IMR-90 (cell line): ENCODE data around the gene BRWD1. TPM values are rescaled to one million over a fixed set of nuclear protein-coding genes. Genes with fewer than 3 reads are reported as not detected.

Source experiments
- ATAC-seq: fragments of 200-7000 bp; cut with Tn5 transposase; 2 replicates; pipeline ENCODE4 v1.9.1; 2020; ENCODE audit warnings: low read depth, mild to moderate bottlenecking, moderate library complexity
- BruUV-seq: library from RNA; stranded (reverse); fragments of 400-500 nt; replicated peaks from 2 replicates; lab custom pipeline; 2021; lab: Mats Ljungman, UMichigan
- CTCF ChIA-PET: fragments of 300-600 bp; formaldehyde crosslinking; extraction: SDS; loops from one replicate; lab custom pipeline; 2021; ENCODE audit warnings: antibody characterized with exemption; lab: Yijun Ruan, JAX
- POLR2A ChIA-PET: fragments of 300-600 bp; sonication (Branson Sonifier 250); formaldehyde crosslinking; loops from one replicate; lab custom pipeline; 2022; ENCODE audit warnings: antibody characterized with exemption; ENCODE audit not compliant: unreplicated experiment; lab: Charles Lee
- DNase-seq: peaks from one replicate; pipeline ENCODE4 v3.0.0; 2013
- H2AFZ ChIP-seq: replicated peaks from 2 replicates; pipeline ENCODE3; 2013; ENCODE audit warnings: low read length, mild to moderate bottlenecking; ENCODE audit not compliant: poor library complexity
- H2AK5ac ChIP-seq: 2 replicates; pipeline ENCODE4 v1.6.1; 2013; ENCODE audit warnings: low read depth, low read length, inconsistent platforms
- H2AK9ac ChIP-seq: replicated peaks from 2 replicates; pipeline ENCODE3; 2013; ENCODE audit warnings: mild to moderate bottlenecking, low read depth, low read length, moderate library complexity; ENCODE audit not compliant: poor library complexity
- H2BK120ac ChIP-seq: 2 replicates; pipeline ENCODE4 v1.6.1; 2013; ENCODE audit warnings: low read depth, low read length, inconsistent platforms
- H2BK15ac ChIP-seq: 3 replicates; pipeline ENCODE4 v1.6.1; 2013; ENCODE audit warnings: low read depth, low read length, inconsistent platforms
- H2BK20ac ChIP-seq: 2 replicates; pipeline ENCODE4 v1.6.1; 2013; ENCODE audit warnings: low read depth, mild to moderate bottlenecking, inconsistent platforms, low read length, moderate library complexity
- H2BK5ac ChIP-seq: 2 replicates; pipeline ENCODE4 v1.6.1; 2013; ENCODE audit warnings: mild to moderate bottlenecking, low read depth, low read length, inconsistent platforms; ENCODE audit not compliant: poor library complexity, severe bottlenecking
- H3K14ac ChIP-seq: replicated peaks from 2 replicates; pipeline ENCODE4 v1.6.1; 2013; ENCODE audit warnings: low read depth, low read length, inconsistent platforms
- H3K18ac ChIP-seq: 2 replicates; pipeline ENCODE4 v1.6.1; 2013; ENCODE audit warnings: low read depth, low read length, control low read depth
- H3K23ac ChIP-seq: 2 replicates; pipeline ENCODE4 v1.6.1; 2013; ENCODE audit warnings: low read depth, low read length, inconsistent platforms
- H3K27ac ChIP-seq: 2 replicates; pipeline ENCODE4 v1.5.1; 2013; ENCODE audit warnings: mild to moderate bottlenecking, control low read depth, low read length; ENCODE audit not compliant: insufficient read depth
- H3K27me3 ChIP-seq: 2 replicates; pipeline ENCODE4 v1.6.1; 2013; ENCODE audit warnings: low read length; ENCODE audit not compliant: control insufficient read depth, insufficient read depth
- H3K36me3 ChIP-seq: 2 replicates; pipeline ENCODE4 v1.6.1; 2013; ENCODE audit warnings: low read length, mixed read lengths; ENCODE audit not compliant: control insufficient read depth, insufficient read depth
- H3K4ac ChIP-seq: 2 replicates; pipeline ENCODE4 v1.6.1; 2013; ENCODE audit warnings: low read depth, low read length, inconsistent platforms
- H3K4me1 ChIP-seq: 2 replicates; pipeline ENCODE4 v1.6.1; 2013; ENCODE audit warnings: low read length, mixed read lengths; ENCODE audit not compliant: control insufficient read depth, insufficient read depth
- H3K4me2 ChIP-seq: 2 replicates; pipeline ENCODE4 v1.6.1; 2013; ENCODE audit warnings: low read depth, mild to moderate bottlenecking, control low read depth, low read length, moderate library complexity
- H3K4me3 ChIP-seq: 2 replicates; pipeline ENCODE4 v1.5.1; 2013; ENCODE audit warnings: low read depth, mild to moderate bottlenecking, control low read depth, low read length, moderate library complexity; ENCODE audit not compliant: insufficient read depth
- H3K56ac ChIP-seq: 2 replicates; pipeline ENCODE4 v1.6.1; 2013; ENCODE audit warnings: low read length, inconsistent platforms; ENCODE audit not compliant: insufficient read depth; ENCODE audit errors: extremely low read depth
- H3K79me1 ChIP-seq, 2 experiments: 2 replicates each; pipeline ENCODE4 v1.6.1; 2013; ENCODE audit warnings: low read length in 2 of 2, inconsistent platforms in 1 of 2, low read depth in 1 of 2
- H3K9ac ChIP-seq: 2 replicates; pipeline ENCODE4 v1.6.1; 2013; ENCODE audit warnings: low read depth, low read length, control low read depth
- H3K9me1 ChIP-seq: 2 replicates; pipeline ENCODE4 v1.6.1; 2013; ENCODE audit warnings: low read length, inconsistent platforms; ENCODE audit not compliant: insufficient read depth
- H3K9me3 ChIP-seq: 2 replicates; pipeline ENCODE4 v1.6.1; 2013; ENCODE audit warnings: low read length; ENCODE audit not compliant: control insufficient read depth, insufficient read depth
- H4K20me1 ChIP-seq: 2 replicates; pipeline ENCODE4 v1.6.1; 2013; ENCODE audit warnings: low read length, inconsistent platforms; ENCODE audit not compliant: insufficient read depth
- H4K5ac ChIP-seq: 2 replicates; pipeline ENCODE4 v1.6.1; 2013; ENCODE audit warnings: mild to moderate bottlenecking, low read depth, low read length, control low read depth
- H4K8ac ChIP-seq, 2 experiments: 2 replicates each; pipeline ENCODE4 v1.6.1; 2013; ENCODE audit warnings: low read depth in 2 of 2, low read length in 2 of 2, control low read depth in 1 of 2, inconsistent platforms in 1 of 2
- H4K91ac ChIP-seq: 2 replicates; pipeline ENCODE4 v1.6.1; 2013; ENCODE audit warnings: low read depth, low read length, inconsistent platforms; ENCODE audit not compliant: insufficient read depth
- BHLHE40 ChIP-seq: fragments of 150-350 bp; IDR thresholded peaks from 2 replicates; pipeline ENCODE4 v1.6.1; 2016; ENCODE audit warnings: mild to moderate bottlenecking, low read depth, low read length
- CEBPB ChIP-seq: IDR thresholded peaks from 2 replicates; pipeline ENCODE4 v1.6.1; 2012; ENCODE audit warnings: low read depth, low read length, improper control_type of control experiment
- CHD1 ChIP-seq: IDR thresholded peaks from 2 replicates; pipeline ENCODE4 v1.6.1; 2012; ENCODE audit warnings: low read depth, low read length, improper control_type of control experiment
- FOS ChIP-seq: fragments of 150-350 bp; IDR thresholded peaks from 2 replicates; pipeline ENCODE4 v1.6.1; 2016; ENCODE audit warnings: low read depth, low read length
- MAFK ChIP-seq: IDR thresholded peaks from 2 replicates; pipeline ENCODE4 v1.6.1; 2012; ENCODE audit warnings: low read depth, low read length, improper control_type of control experiment
- MAZ ChIP-seq: IDR thresholded peaks from 2 replicates; pipeline ENCODE4 v1.6.1; 2012; ENCODE audit warnings: low read depth, mild to moderate bottlenecking, low read length, improper control_type of control experiment, moderate library complexity, borderline replicate concordance
- MXI1 ChIP-seq: IDR thresholded peaks from 2 replicates; pipeline ENCODE4 v1.6.1; 2012; ENCODE audit warnings: low read depth, mild to moderate bottlenecking, low read length, moderate library complexity, borderline replicate concordance
- NFE2L2 ChIP-seq: fragments of 150-350 bp; IDR thresholded peaks from 2 replicates; pipeline ENCODE4 v1.6.1; 2016; ENCODE audit warnings: low read depth, mild to moderate bottlenecking, low read length
- POLR2A ChIP-seq: IDR thresholded peaks from 2 replicates; pipeline ENCODE4 v1.6.1; 2012; ENCODE audit warnings: mild to moderate bottlenecking, low read depth, low read length
- RAD21 ChIP-seq: IDR thresholded peaks from 2 replicates; pipeline ENCODE4 v1.6.1; 2012; ENCODE audit warnings: low read length, improper control_type of control experiment
- RCOR1 ChIP-seq: IDR thresholded peaks from 2 replicates; pipeline ENCODE4 v1.6.1; 2012; ENCODE audit warnings: mild to moderate bottlenecking, low read length, improper control_type of control experiment; ENCODE audit not compliant: insufficient replicate concordance
- RFX5 ChIP-seq: IDR thresholded peaks from 2 replicates; pipeline ENCODE4 v1.8.0; 2012; ENCODE audit warnings: low read depth, mild to moderate bottlenecking, low read length, moderate library complexity
- SMC3 ChIP-seq: fragments of 150-350 bp; IDR thresholded peaks from 2 replicates; pipeline ENCODE4 v1.6.1; 2016; ENCODE audit warnings: low read depth, mild to moderate bottlenecking, antibody characterized with exemption, low read length, moderate library complexity
- USF2 ChIP-seq: fragments of 150-350 bp; IDR thresholded peaks from 2 replicates; pipeline ENCODE4 v1.6.1; 2017; ENCODE audit warnings: mild to moderate bottlenecking, antibody characterized with exemption, low read length, low read depth
- WGBS, 2 experiments: methylation state at CpG; one replicate each; pipeline versions ENCODE4 v1.1.5 to v1.1.7; 2013; ENCODE audit warnings: missing lambda C conversion rate in 2 of 2; ENCODE audit not compliant: insufficient read length in 1 of 2; ENCODE audit errors: extremely low coverage in 2 of 2; 5-methylcytosine and 5-hydroxymethylcytosine counted together
- dilution Hi-C: fragments of 300-500 bp; cut with HindIII; formaldehyde crosslinking; loops from one replicate; pipeline ENCODE4 v1.14.3; 2018; ENCODE audit warnings: low sequenced_read_pairs; ENCODE audit not compliant: unreplicated experiment
- in situ Hi-C: fragments of 300-500 bp; cut with MboI; formaldehyde crosslinking; loops from 3 replicates; pipeline ENCODE4 v1.14.3; 2019; ENCODE audit warnings: low sequenced_read_pairs, inconsistent platforms, mixed read lengths
- intact Hi-C: fragments of 100-400 bp; cut with micrococcal nuclease; formaldehyde crosslinking; loops from 2 replicates; pipeline ENCODE4 v1.10.0; 2022
- polyA plus RNA-seq, 3 experiments: library from polyadenylated mRNA; depleted of rRNA; stranded (reverse); fragments of >200 nt; gene quantifications; 2 replicates each; pipeline ENCODE4 v1.2.3, GENCODE V29; 2012; ENCODE audit warnings: low replicate concordance in 1 of 3
- total RNA-seq: library from RNA; depleted of rRNA; stranded (reverse); fragments of >200 nt; gene quantifications from 2 replicates; pipeline ENCODE4 v1.2.3, GENCODE V29; 2012
- TF ChIP-seq, protein P1 (sequence below): fragments of 150-350 bp; IDR thresholded peaks from 2 replicates; pipeline ENCODE4 v1.6.1; 2016; ENCODE audit warnings: low read depth, mild to moderate bottlenecking, low read length, moderate library complexity, borderline replicate concordance
- TF ChIP-seq, protein P2 (sequence below): conservative IDR thresholded peaks from 2 replicates; pipeline ENCODE4 v1.5.1; 2012; ENCODE audit warnings: mild to moderate bottlenecking, low read depth, low read length, improper control_type of control experiment

The BRWD1 gene
- total and polyA plus RNA-seq, 2 of the 4 experiments (the other 2 are of a cell fraction) = 6.7 to 28.7 TPM

- Histone ChIP-seq H3K36me3 (no peaks in the 10 kb centered on the region), H2AK5ac (peak overlapping the region; percentile 52; the same call in 1 of the 2 replicates), H2BK15ac (no peak overlapping the region), H3K9me1 (no peaks in the 10 kb centered on the region; the same call in 1 of the 2 replicates), H4K8ac (no peak overlapping the region), H3K18ac (no peak overlapping the region), H3K27me3 (no peaks in the 10 kb centered on the region), H3K4ac (no peak overlapping the region), H3K4me3 (no peak overlapping the region), H2AK9ac (no peak overlapping the region), H3K14ac (no peak overlapping the region), H3K23ac (no peak overlapping the region), H3K4me1 (peaks cover 5% of the 10 kb centered on the region; the same call in 1 of the 2 replicates), H3K9ac (no peak overlapping the region), H3K79me1 (no peaks in the 10 kb centered on the region), H2AFZ (no peak overlapping the region), H4K91ac (no peak overlapping the region), H3K9me3 (peaks cover 7% of the 10 kb centered on the region), H3K4me2 (no peak overlapping the region), H3K56ac (no peak overlapping the region), H4K20me1 (no peaks in the 10 kb centered on the region), H4K5ac (no peak overlapping the region), H3K27ac (no peak overlapping the region), H2BK5ac (no peak overlapping the region), H2BK120ac (no peak overlapping the region), H2BK20ac (no peak overlapping the region)
- ATAC-seq = no peak
- dilution Hi-C loops (no loop called here), intact Hi-C loops (no loop called here), in situ Hi-C loops (no loop called here)
- ChIA-PET CTCF (no interaction called here), POLR2A (no interaction called here)
- no peak for TF ChIP-seq MAFK
- TF ChIP-seq CEBPB = no peak
- no peak for TF ChIP-seq MXI1
- TF ChIP-seq POLR2A = no peak
- TF ChIP-seq RFX5 = no peak
- TF ChIP-seq RCOR1 = no peak
- no peak for TF ChIP-seq MAZ
- no peak for TF ChIP-seq NFE2L2
- TF ChIP-seq BHLHE40 = no peak
- TF ChIP-seq FOS = no peak
- no peak for TF ChIP-seq USF2
- no peak for TF ChIP-seq SMC3
- TF ChIP-seq, protein P1, sequence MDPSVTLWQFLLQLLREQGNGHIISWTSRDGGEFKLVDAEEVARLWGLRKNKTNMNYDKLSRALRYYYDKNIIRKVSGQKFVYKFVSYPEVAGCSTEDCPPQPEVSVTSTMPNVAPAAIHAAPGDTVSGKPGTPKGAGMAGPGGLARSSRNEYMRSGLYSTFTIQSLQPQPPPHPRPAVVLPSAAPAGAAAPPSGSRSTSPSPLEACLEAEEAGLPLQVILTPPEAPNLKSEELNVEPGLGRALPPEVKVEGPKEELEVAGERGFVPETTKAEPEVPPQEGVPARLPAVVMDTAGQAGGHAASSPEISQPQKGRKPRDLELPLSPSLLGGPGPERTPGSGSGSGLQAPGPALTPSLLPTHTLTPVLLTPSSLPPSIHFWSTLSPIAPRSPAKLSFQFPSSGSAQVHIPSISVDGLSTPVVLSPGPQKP = no peak
- TF ChIP-seq CHD1 = no peak
- no peak for TF ChIP-seq RAD21
- TF ChIP-seq, protein P2, sequence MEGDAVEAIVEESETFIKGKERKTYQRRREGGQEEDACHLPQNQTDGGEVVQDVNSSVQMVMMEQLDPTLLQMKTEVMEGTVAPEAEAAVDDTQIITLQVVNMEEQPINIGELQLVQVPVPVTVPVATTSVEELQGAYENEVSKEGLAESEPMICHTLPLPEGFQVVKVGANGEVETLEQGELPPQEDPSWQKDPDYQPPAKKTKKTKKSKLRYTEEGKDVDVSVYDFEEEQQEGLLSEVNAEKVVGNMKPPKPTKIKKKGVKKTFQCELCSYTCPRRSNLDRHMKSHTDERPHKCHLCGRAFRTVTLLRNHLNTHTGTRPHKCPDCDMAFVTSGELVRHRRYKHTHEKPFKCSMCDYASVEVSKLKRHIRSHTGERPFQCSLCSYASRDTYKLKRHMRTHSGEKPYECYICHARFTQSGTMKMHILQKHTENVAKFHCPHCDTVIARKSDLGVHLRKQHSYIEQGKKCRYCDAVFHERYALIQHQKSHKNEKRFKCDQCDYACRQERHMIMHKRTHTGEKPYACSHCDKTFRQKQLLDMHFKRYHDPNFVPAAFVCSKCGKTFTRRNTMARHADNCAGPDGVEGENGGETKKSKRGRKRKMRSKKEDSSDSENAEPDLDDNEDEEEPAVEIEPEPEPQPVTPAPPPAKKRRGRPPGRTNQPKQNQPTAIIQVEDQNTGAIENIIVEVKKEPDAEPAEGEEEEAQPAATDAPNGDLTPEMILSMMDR = no peak
- no TSS peak for BruUV-seq
- WGBS, 2 experiments = 89 to 100% methylated on average over 3 to 15 of the region's 15 CpGs
- no peak for DNase-seq
Observed at GRCh38 chr21:39134288-39134810, 179.1 kb downstream of the BRWD1 start.
